ENCODE data around the gene CNIH3. TPM values are rescaled to one million over a fixed set of nuclear protein-coding genes. Genes with fewer than 3 reads are reported as not detected.

The CNIH3 gene
- total RNA-seq, 4 donors from 2014 or later, result 1.9 to 7.0 (median 4.0) TPM

DNA sequence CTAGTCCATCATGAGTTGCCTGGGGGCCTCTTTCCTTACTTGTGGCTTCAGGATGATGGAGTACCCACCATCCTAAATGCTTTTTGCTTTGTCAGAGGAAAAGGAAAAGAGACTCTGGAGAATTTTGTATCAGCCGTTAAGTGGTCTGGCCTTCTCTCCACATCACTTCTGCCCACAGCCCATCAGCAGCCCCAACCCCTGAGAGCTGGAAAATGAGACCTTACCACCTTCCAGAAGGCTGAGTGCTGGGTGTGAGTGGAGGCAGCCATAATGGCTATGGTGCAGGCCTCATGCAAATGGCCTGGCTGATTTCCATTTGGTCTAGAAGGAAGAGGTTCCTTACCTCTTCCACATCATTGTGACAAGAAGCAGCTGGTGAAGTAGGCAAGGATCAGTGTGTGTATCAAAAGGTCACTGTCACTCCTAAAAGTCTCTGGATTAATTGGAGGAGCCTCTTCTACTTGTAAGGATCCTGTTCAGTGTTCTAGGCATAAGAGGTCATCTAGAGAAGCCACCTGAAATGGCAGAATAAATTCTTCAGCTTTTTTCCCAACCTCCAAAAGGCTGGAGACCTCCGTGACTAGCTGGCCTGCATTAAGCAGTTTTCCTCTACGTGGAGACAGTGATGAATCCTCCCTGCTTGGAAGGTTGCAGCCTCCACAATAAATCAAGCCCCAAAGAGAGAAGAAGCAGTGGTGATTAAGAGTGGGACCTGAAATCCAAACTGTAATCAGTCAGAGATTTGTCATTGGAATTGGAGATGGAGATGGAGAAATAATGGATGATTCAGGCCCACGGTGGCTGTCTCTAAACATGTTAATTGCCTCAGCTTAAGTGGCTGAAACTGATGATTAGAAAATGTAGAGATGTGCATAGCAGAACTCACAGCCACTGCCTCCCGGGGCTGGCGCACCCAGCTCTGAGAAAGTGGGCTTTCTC, 111.5 kb downstream of the CNIH3 start:
- no peak for TF ChIP-seq POLR2A (IDR thresholded peaks at IDR 0.05)
- TF ChIP-seq, protein P1, sequence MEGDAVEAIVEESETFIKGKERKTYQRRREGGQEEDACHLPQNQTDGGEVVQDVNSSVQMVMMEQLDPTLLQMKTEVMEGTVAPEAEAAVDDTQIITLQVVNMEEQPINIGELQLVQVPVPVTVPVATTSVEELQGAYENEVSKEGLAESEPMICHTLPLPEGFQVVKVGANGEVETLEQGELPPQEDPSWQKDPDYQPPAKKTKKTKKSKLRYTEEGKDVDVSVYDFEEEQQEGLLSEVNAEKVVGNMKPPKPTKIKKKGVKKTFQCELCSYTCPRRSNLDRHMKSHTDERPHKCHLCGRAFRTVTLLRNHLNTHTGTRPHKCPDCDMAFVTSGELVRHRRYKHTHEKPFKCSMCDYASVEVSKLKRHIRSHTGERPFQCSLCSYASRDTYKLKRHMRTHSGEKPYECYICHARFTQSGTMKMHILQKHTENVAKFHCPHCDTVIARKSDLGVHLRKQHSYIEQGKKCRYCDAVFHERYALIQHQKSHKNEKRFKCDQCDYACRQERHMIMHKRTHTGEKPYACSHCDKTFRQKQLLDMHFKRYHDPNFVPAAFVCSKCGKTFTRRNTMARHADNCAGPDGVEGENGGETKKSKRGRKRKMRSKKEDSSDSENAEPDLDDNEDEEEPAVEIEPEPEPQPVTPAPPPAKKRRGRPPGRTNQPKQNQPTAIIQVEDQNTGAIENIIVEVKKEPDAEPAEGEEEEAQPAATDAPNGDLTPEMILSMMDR (IDR thresholded peaks at IDR 0.05), result no peak
- WGBS, 2 donors, result 86 to 89% methylated on average over 6 of the region's 6 CpGs
- Histone ChIP-seq H3K27ac (no peak overlapping the region), H3K27me3 (no peaks in the 10 kb centered on the region), H3K4me3 (replicated peaks in 1 of 3) (no peak overlapping the region), H3K4me1 (no peaks in the 10 kb centered on the region), H3K36me3 (no peaks in the 10 kb centered on the region), H3K9me3 (no peaks in the 10 kb centered on the region)
- intact Hi-C loops (cut with DNase I), result no loop called here
- no peak for DNase-seq

- intact Hi-C loops (cut with DNase I), result no loop called here
- WGBS, 2 donors, result 94 to 96% methylated on average over 1 of the region's 1 CpG
- no peak overlapping the region for H3K27ac ChIP-seq
- no peaks in the 10 kb centered on the region for H3K27me3 ChIP-seq
- no peak for DNase-seq
- H3K9me3 ChIP-seq, result no peaks in the 10 kb centered on the region
- H3K4me1 ChIP-seq, result peaks cover 0 to 7% of the 10 kb centered on the region in 2 donors
- TF ChIP-seq, protein P1 (IDR thresholded peaks at IDR 0.05), result no peak
- TF ChIP-seq POLR2A (IDR thresholded peaks at IDR 0.05), result no peak
- no peaks in the 10 kb centered on the region for H3K36me3 ChIP-seq
- H3K4me3 ChIP-seq (replicated peaks in 1 of 3), result no peak overlapping the region
Measured at GRCh38 chr1:224730540-224730939, 114.4 kb downstream of the CNIH3 start.

- Histone ChIP-seq H3K4me3 (replicated peaks in 1 of 3) (no peak overlapping the region), H3K4me1 (peaks cover 0 to 7% of the 10 kb centered on the region in 2 donors), H3K27ac (no peak overlapping the region), H3K9me3 (no peaks in the 10 kb centered on the region), H3K27me3 (no peaks in the 10 kb centered on the region), H3K36me3 (no peaks in the 10 kb centered on the region)
- DNase-seq, result no peak
- intact Hi-C loops (cut with DNase I), result no loop called here
- no peak for TF ChIP-seq POLR2A (IDR thresholded peaks at IDR 0.05)
- TF ChIP-seq, protein P1 (IDR thresholded peaks at IDR 0.05), result no peak
Measured at GRCh38 chr1:224730965-224731364, 114.8 kb downstream of the CNIH3 start.

DNA sequence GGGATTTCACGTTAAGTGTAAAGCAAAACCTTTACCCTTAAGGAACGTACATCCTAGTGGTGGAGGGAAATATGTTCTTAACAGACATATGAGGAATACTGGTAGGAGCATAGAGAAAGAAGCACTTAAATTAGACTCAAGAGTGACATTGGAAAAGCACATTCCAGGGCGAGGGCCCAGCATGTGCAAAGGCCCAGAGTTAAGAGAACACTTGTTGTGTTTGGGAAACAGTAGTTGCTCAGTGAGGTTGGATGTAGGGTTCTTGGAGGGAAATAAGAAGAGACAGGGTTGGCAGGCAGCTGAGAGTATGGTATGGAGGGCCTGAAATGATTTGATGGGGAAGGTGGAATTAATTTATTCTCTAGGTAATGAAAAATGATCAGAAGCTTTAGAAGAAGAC, 115.5 kb downstream of the CNIH3 start:
- intact Hi-C loops (cut with DNase I), result no loop called here
- no peak overlapping the region for H3K4me3 ChIP-seq (replicated peaks in 1 of 3)
- no peaks in the 10 kb centered on the region for H3K27me3 ChIP-seq
- TF ChIP-seq POLR2A (IDR thresholded peaks at IDR 0.05), result no peak
- TF ChIP-seq, protein P1 (IDR thresholded peaks at IDR 0.05), result no peak
- H3K36me3 ChIP-seq, result no peaks in the 10 kb centered on the region
- H3K27ac ChIP-seq, result no peak overlapping the region
- H3K9me3 ChIP-seq, result no peaks in the 10 kb centered on the region
- no peak for DNase-seq
- 63 to 64% methylated on average over 3 of the region's 3 CpGs for WGBS, 2 donors
- H3K4me1 ChIP-seq, result peaks cover 0 to 7% of the 10 kb centered on the region in 2 donors

DNA sequence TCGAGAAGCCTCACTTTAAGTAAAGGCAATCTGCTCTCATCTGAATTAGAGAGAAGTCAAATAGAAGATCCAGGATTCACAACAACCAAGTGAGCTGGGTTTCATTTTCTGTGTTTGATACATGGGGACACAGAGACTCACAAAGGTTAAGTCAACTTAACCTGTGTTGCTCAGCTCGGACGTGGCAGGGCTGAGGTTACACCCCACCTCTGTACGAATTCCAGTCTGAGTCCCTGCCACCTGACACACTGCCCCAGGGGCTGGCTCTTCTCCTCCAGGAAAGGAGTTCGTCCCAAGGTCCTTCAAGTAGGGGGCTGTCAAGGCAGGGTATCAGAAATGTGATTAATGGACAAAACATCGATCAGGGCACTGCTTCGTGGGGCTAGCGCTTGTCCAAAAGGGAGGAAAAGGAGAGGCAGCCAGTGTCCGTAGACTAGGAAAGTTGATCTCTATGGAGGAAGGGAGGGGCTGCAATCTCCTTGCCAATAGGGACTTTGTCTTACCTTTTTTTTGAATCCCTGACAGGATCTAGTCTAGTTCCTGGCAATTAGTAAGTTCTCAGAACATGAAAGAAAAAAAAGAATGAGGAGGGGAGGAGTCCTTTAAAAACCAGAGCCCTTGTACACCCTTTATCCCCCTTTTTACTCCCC, 116.4 kb downstream of the CNIH3 start:
- intact Hi-C loops (cut with DNase I), result no loop called here
- no peaks in the 10 kb centered on the region for H3K27me3 ChIP-seq
- DNase-seq, result no peak
- no peak overlapping the region for H3K27ac ChIP-seq
- TF ChIP-seq POLR2A (IDR thresholded peaks at IDR 0.05), result no peak
- TF ChIP-seq, protein P1 (IDR thresholded peaks at IDR 0.05), result no peak
- H3K9me3 ChIP-seq, result no peaks in the 10 kb centered on the region
- H3K36me3 ChIP-seq, result no peaks in the 10 kb centered on the region
- H3K4me1 ChIP-seq, result peaks cover 0 to 12% of the 10 kb centered on the region in 2 donors
- H3K4me3 ChIP-seq (replicated peaks in 1 of 3), result no peak overlapping the region
- WGBS, 2 donors, result 72 to 80% methylated on average over 9 of the region's 9 CpGs
